Left ventricle myocardium inferior (tissue), 1 donor: ENCODE data around the gene ARF1. TPM values are rescaled to one million over a fixed set of nuclear protein-coding genes. Genes with fewer than 3 reads are reported as not detected.

Experiments
- DNase-seq: peaks from one replicate; pipeline ENCODE4 v3.0.0-alpha.2; 2020
- H3K27ac ChIP-seq: fragments of 200-600 bp; replicated peaks from 2 replicates; pipeline ENCODE4 v1.8.0; 2021
- H3K27me3 ChIP-seq: fragments of 200-600 bp; 2 replicates; pipeline ENCODE4 v1.8.0; 2021; ENCODE audit warnings: low read depth
- H3K36me3 ChIP-seq: fragments of 200-600 bp; 2 replicates; pipeline ENCODE4 v1.8.0; 2021
- H3K4me1 ChIP-seq: fragments of 200-600 bp; 2 replicates; pipeline ENCODE4 v1.8.0; 2021
- H3K4me3 ChIP-seq: fragments of 200-600 bp; 2 replicates; pipeline ENCODE4 v1.8.0; 2021; ENCODE audit warnings: mild to moderate bottlenecking, moderate library complexity
- H3K9me3 ChIP-seq: fragments of 200-600 bp; replicated peaks from 2 replicates; pipeline ENCODE4 v1.8.0; 2021
- CTCF ChIP-seq: fragments of 200-600 bp; IDR thresholded peaks from 2 replicates; pipeline ENCODE4 v1.8.0; 2021; ENCODE audit warnings: antibody characterized with exemption, mild to moderate bottlenecking, borderline replicate concordance
- intact Hi-C: fragments of 100-400 bp; cut with micrococcal nuclease; formaldehyde crosslinking; loops from one replicate; pipeline ENCODE4 v1.11.0; 2022
- total RNA-seq: library from RNA; stranded (reverse); fragmentation: NEBNext Ultra II Directional; extraction: Animal tissue kit (Norgen Biotek cat#: 25700); gene quantifications from one replicate; pipeline ENCODE4 v1.2.1, GENCODE V29; 2021
- donor health status: DM: no; HTN: yes; CAD: no; lungs with severe emphysema.

Gene ARF1
- total RNA-seq, 1 donor from 2014 or later, result 294 TPM

GRCh38 chr1:228134591-228134990 is 52.1 kb downstream of the ARF1 start:
- no peak for TF ChIP-seq CTCF
- H3K36me3 ChIP-seq, result no peaks in the 10 kb centered on the region
- intact Hi-C loops, result no loop called here
- H3K27me3 ChIP-seq, result peaks cover 7% of the 10 kb centered on the region
- peaks cover 12% of the 10 kb centered on the region for H3K4me1 ChIP-seq
- no peak overlapping the region for H3K4me3 ChIP-seq
- H3K9me3 ChIP-seq, result no peaks in the 10 kb centered on the region
- DNase-seq, result no peak
- H3K27ac ChIP-seq, result no peak overlapping the region

- H3K36me3 ChIP-seq, result no peaks in the 10 kb centered on the region
- H3K27ac ChIP-seq, result no peak overlapping the region
- H3K9me3 ChIP-seq, result no peaks in the 10 kb centered on the region
- H3K4me3 ChIP-seq, result no peak overlapping the region
- H3K4me1 ChIP-seq, result peaks cover 24% of the 10 kb centered on the region
- intact Hi-C loops, result no loop called here
- no peaks in the 10 kb centered on the region for H3K27me3 ChIP-seq
- no peak for DNase-seq
- no peak for TF ChIP-seq CTCF
Observed at GRCh38 chr1:228136901-228137300, 54.4 kb downstream of the ARF1 start.

GRCh38 chr1:228139406-228139930 is 57.0 kb downstream of the ARF1 start:
- no peaks in the 10 kb centered on the region for H3K27me3 ChIP-seq
- H3K4me3 ChIP-seq, result peak overlapping the region; percentile 90
- H3K4me1 ChIP-seq, result peaks cover 49% of the 10 kb centered on the region
- no peaks in the 10 kb centered on the region for H3K9me3 ChIP-seq
- no peak for DNase-seq
- no peaks in the 10 kb centered on the region for H3K36me3 ChIP-seq
- peak overlapping the region; percentile 97 for H3K27ac ChIP-seq
- intact Hi-C loops, result no loop called here
- no peak for TF ChIP-seq CTCF

GRCh38 chr1:228139931-228140723 is 57.6 kb downstream of the ARF1 start, which contains the start of gene GUK1:
GUK1 (plus strand) TSS chr1:228140279; CDS start chr1:228140303, 24 bp downstream.
- peak within 1 kb of the TSS; percentile 90 for H3K4me3 ChIP-seq
- no peaks in the 10 kb centered on the region for H3K9me3 ChIP-seq
- intact Hi-C loops, result no loop called here
- TF ChIP-seq CTCF, result peak; percentile 56
- H3K36me3 ChIP-seq, result peaks cover under 1% of the 10 kb centered on the region
- no peaks in the 10 kb centered on the region for H3K27me3 ChIP-seq
- DNase-seq, result peak; percentile 100
- H3K4me1 ChIP-seq, result peaks cover 56% of the 10 kb centered on the region
- H3K27ac ChIP-seq, result peak within 1 kb of the TSS; percentile 97

DNA sequence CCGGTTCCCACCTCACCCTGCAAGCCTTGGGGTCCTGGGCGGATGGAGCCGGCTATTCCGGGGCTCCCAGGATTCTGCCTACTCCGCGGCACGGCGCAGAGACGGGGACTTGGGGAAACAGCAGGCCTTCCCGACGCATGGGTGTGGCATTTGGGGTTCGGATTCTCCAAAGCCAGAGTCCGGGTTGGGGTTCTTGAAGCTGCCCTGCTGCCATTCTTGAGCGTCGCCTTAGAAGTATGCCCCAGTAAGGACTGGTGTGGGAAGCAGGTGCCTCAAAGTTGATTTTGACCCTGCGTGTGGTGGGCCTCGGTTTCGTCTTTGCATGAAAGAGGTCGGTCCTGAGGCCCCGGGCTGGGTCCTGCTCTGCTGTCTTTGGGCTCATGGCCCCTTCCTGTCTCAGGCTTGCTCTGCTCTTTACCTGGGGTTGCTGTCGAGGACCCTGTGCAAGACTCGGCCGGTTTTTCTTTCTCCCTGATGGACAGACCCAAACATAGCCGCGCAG is 58.3 kb downstream of the ARF1 start:
- TF ChIP-seq CTCF, result no peak
- Histone ChIP-seq H3K36me3 (peaks cover 7% of the 10 kb centered on the region), H3K9me3 (no peaks in the 10 kb centered on the region), H3K4me1 (peaks cover 62% of the 10 kb centered on the region), H3K4me3 (peak overlapping the region; percentile 90), H3K27ac (peak overlapping the region; percentile 97), H3K27me3 (no peaks in the 10 kb centered on the region)
- intact Hi-C loops, result no loop called here
- no peak for DNase-seq
